Measurements from ENCODE around the gene SVEP1.
A peak's percentile ranks its signal among the peaks of the same experiment; 100 is the strongest.
"Not testable (repeated sequence)": the region's sequence is repeated elsewhere in the genome, so short reads cannot be mapped to it uniquely, and the experiment has no call there.

Gene SVEP1

GRCh38 chr9:110531776-110532175 lies 47.8 kb downstream of the SVEP1 start:
- intact Hi-C loops (cut with DNase I): no loop called here
- DNase-seq: no peak

GRCh38 chr9:110531241-110531640 lies 48.3 kb downstream of the SVEP1 start:
- DNase-seq; intact Hi-C loops (cut with DNase I): not testable (repeated sequence)

- intact Hi-C loops (cut with DNase I): no loop called here
- no peak for DNase-seq
Observed at GRCh38 chr9:110528645-110529044, 50.9 kb downstream of the SVEP1 start.

- intact Hi-C loops (cut with DNase I): no loop called here
- no peak for DNase-seq
Observed at GRCh38 chr9:110526426-110526825, 53.1 kb downstream of the SVEP1 start.

GRCh38 chr9:110521206-110521605 lies 58.3 kb downstream of the SVEP1 start:
- intact Hi-C loops (cut with DNase I): no loop called here
- DNase-seq: no peak

GRCh38 chr9:110520120-110520701 lies 59.3 kb downstream of the SVEP1 start:
- no peak for DNase-seq
- intact Hi-C loops (cut with DNase I): no loop called here

GRCh38 chr9:110517483-110517882 lies 62.1 kb downstream of the SVEP1 start:
- intact Hi-C loops (cut with DNase I): no loop called here
- DNase-seq: peak in 1 of 10 donors; percentile 50

GRCh38 chr9:110514897-110515296 lies 64.6 kb downstream of the SVEP1 start:
- no peak for DNase-seq
- intact Hi-C loops (cut with DNase I): no loop called here

GRCh38 chr9:110512817-110513216 lies 66.7 kb downstream of the SVEP1 start:
- intact Hi-C loops (cut with DNase I): no loop called here
- no peak for DNase-seq

- intact Hi-C loops (cut with DNase I): no loop called here
- DNase-seq: no peak
Observed at GRCh38 chr9:110509792-110510191, 69.7 kb downstream of the SVEP1 start.

- DNase-seq: no peak
- intact Hi-C loops (cut with DNase I): no loop called here
Observed at GRCh38 chr9:110502842-110503241, 76.7 kb downstream of the SVEP1 start.

- intact Hi-C loops (cut with DNase I): no loop called here
- DNase-seq: no peak
Observed at GRCh38 chr9:110499608-110500007, 79.9 kb downstream of the SVEP1 start.

GRCh38 chr9:110487196-110487595 lies 92.3 kb downstream of the SVEP1 start:
- intact Hi-C loops (cut with DNase I): no loop called here
- no peak for DNase-seq

GRCh38 chr9:110486218-110486617 lies 93.3 kb downstream of the SVEP1 start:
- intact Hi-C loops (cut with DNase I): no loop called here
- DNase-seq: no peak

- intact Hi-C loops (cut with DNase I): no loop called here
Observed at GRCh38 chr9:110479481-110479880, 100.1 kb downstream of the SVEP1 start.

GRCh38 chr9:110476251-110476650 lies 103.3 kb downstream of the SVEP1 start:
- no peak for DNase-seq
- intact Hi-C loops (cut with DNase I): no loop called here

More at GRCh38 chr9:110479481-110479880, 100.1 kb downstream of the SVEP1 start:
- DNase-seq: no peak

- intact Hi-C loops (cut with DNase I): no loop called here
- no peak for DNase-seq
Observed at GRCh38 chr9:110472111-110472510, 107.4 kb downstream of the SVEP1 start.

GRCh38 chr9:110468950-110469349 lies 110.6 kb downstream of the SVEP1 start:
- no peak for DNase-seq
- intact Hi-C loops (cut with DNase I): loop anchor here (10.0 kb wide), 1 partner anchor 64 kb away; no protein-coding TSS in a partner anchor

- intact Hi-C loops (cut with DNase I): loop anchor here (10.0 kb wide), 1 partner anchor 60 kb away; no protein-coding TSS in a partner anchor
Observed at GRCh38 chr9:110465190-110465589, 114.4 kb downstream of the SVEP1 start.

GRCh38 chr9:110464321-110464720 lies 115.2 kb downstream of the SVEP1 start:
- intact Hi-C loops (cut with DNase I): loop anchor here (10.0 kb wide), 1 partner anchor 60 kb away; no protein-coding TSS in a partner anchor
- no peak for DNase-seq

More at GRCh38 chr9:110465190-110465589, 114.4 kb downstream of the SVEP1 start:
- no peak for DNase-seq

GRCh38 chr9:110463499-110463898 lies 116.0 kb downstream of the SVEP1 start:
- no peak for DNase-seq
- intact Hi-C loops (cut with DNase I): loop anchor here (10.0 kb wide), 1 partner anchor 59 kb away; no protein-coding TSS in a partner anchor

GRCh38 chr9:110457245-110457644 lies 122.3 kb downstream of the SVEP1 start:
- intact Hi-C loops (cut with DNase I): no loop called here
- DNase-seq: no peak

- intact Hi-C loops (cut with DNase I): no loop called here
- no peak for DNase-seq
Observed at GRCh38 chr9:110456681-110457080, 122.9 kb downstream of the SVEP1 start.
